Lower lobe of right lung (tissue), 2 donors: Measurements from ENCODE around the gene DNAJB12. TPM values are rescaled to one million over a fixed set of nuclear protein-coding genes. Genes with fewer than 3 reads are reported as not detected.

Experiments
- ATAC-seq, 2 donors: fragments of 200-7000 bp; cut with Tn5 transposase; one replicate each; pipeline ENCODE4 v1.9.1; 2020 to 2022; ENCODE audit warnings: mild to moderate bottlenecking in 2 of 2, moderate library complexity in 2 of 2
- DNase-seq: peaks from one replicate; pipeline ENCODE4 v3.0.0-alpha.2; 2020
- H3K27ac ChIP-seq: fragments of 200-600 bp; one replicate; pipeline ENCODE4 v1.8.0; 2022
- H3K27me3 ChIP-seq: fragments of 200-600 bp; one replicate; pipeline ENCODE4 v1.8.0; 2022; ENCODE audit warnings: low read depth
- H3K36me3 ChIP-seq: fragments of 200-600 bp; one replicate; pipeline ENCODE4 v1.8.0; 2022; ENCODE audit warnings: mild to moderate bottlenecking
- H3K4me1 ChIP-seq: fragments of 200-600 bp; one replicate; pipeline ENCODE4 v1.8.0; 2022
- H3K4me3 ChIP-seq: fragments of 200-600 bp; one replicate; pipeline ENCODE4 v1.8.0; 2022; ENCODE audit warnings: mild to moderate bottlenecking
- H3K9me3 ChIP-seq: fragments of 200-600 bp; one replicate; pipeline ENCODE4 v1.8.0; 2022
- CTCF ChIP-seq: fragments of 200-600 bp; IDR thresholded peaks from one replicate; pipeline ENCODE4 v1.8.0; 2022; ENCODE audit warnings: antibody characterized with exemption, mild to moderate bottlenecking
- intact Hi-C: fragments of 100-400 bp; cut with DNase I; formaldehyde crosslinking; loops from one replicate; pipeline ENCODE4 v1.11.0; 2022
- total RNA-seq: library from RNA; stranded (reverse); fragmentation: NEBNext Ultra II Directional; extraction: Animal tissue kit (Norgen Biotek cat#: 25700); gene quantifications from one replicate; pipeline ENCODE4 v1.2.1, GENCODE V29; 2021
- donor health status: DM: no; HTN: yes; CAD: no; lungs with severe emphysema.

Gene DNAJB12
- total RNA-seq, 1 donor from 2014 or later = 44.7 TPM

- DNase-seq (no peak), ATAC-seq (peak; percentile 56 to 58)
- no peaks in the 10 kb centered on the region for H3K4me1 ChIP-seq
- H3K9me3 ChIP-seq = no peaks in the 10 kb centered on the region
- peaks cover 20% of the 10 kb centered on the region for H3K36me3 ChIP-seq
- no peak for TF ChIP-seq CTCF
- no peak overlapping the region for H3K27ac ChIP-seq
- H3K4me3 ChIP-seq = no peak overlapping the region
- no peaks in the 10 kb centered on the region for H3K27me3 ChIP-seq
- intact Hi-C loops = no loop called here
These were observed 20.9 kb upstream of the DNAJB12 start for GRCh38 chr10:72375585-72375984.

- no peak for DNase-seq
- no peaks in the 10 kb centered on the region for H3K9me3 ChIP-seq
- H3K36me3 ChIP-seq = peaks cover 24% of the 10 kb centered on the region
- intact Hi-C loops = no loop called here
- TF ChIP-seq CTCF = no peak
- H3K4me1 ChIP-seq = no peaks in the 10 kb centered on the region
- H3K27ac ChIP-seq = no peak overlapping the region
- no peak overlapping the region for H3K4me3 ChIP-seq
- ATAC-seq = no peak
- H3K27me3 ChIP-seq = no peaks in the 10 kb centered on the region
These were observed 20.5 kb upstream of the DNAJB12 start for GRCh38 chr10:72375173-72375572.

GRCh38 chr10:72370201-72370722, 15.5 kb upstream of the DNAJB12 start:
- TF ChIP-seq CTCF = no peak
- Histone ChIP-seq H3K36me3 (peaks cover 53% of the 10 kb centered on the region), H3K9me3 (no peaks in the 10 kb centered on the region), H3K27me3 (no peaks in the 10 kb centered on the region), H3K4me1 (no peaks in the 10 kb centered on the region), H3K27ac (no peak overlapping the region), H3K4me3 (no peak overlapping the region)
- peak; percentile 65 to 69 for ATAC-seq
- DNase-seq = no peak
- intact Hi-C loops = no loop called here

GRCh38 chr10:72367301-72367960, 12.7 kb upstream of the DNAJB12 start:
- no peaks in the 10 kb centered on the region for H3K27me3 ChIP-seq
- H3K9me3 ChIP-seq = no peaks in the 10 kb centered on the region
- H3K36me3 ChIP-seq = peaks cover 42% of the 10 kb centered on the region
- no peak overlapping the region for H3K27ac ChIP-seq
- peaks cover 13% of the 10 kb centered on the region for H3K4me1 ChIP-seq
- ATAC-seq (no peak), DNase-seq (no peak)
- intact Hi-C loops = loop anchor here (10.0 kb wide), 1 partner anchor 467 kb away; no protein-coding TSS in a partner anchor
- no peak overlapping the region for H3K4me3 ChIP-seq
- no peak for TF ChIP-seq CTCF

- DNase-seq = no peak
- Histone ChIP-seq H3K9me3 (no peaks in the 10 kb centered on the region), H3K27me3 (no peaks in the 10 kb centered on the region), H3K36me3 (peaks cover 35% of the 10 kb centered on the region), H3K4me3 (no peak overlapping the region), H3K4me1 (peaks cover 13% of the 10 kb centered on the region), H3K27ac (peak overlapping the region; percentile 46)
- no peak for ATAC-seq
- intact Hi-C loops = loop anchor here (10.0 kb wide), 1 partner anchor 470 kb away; no protein-coding TSS in a partner anchor
- TF ChIP-seq CTCF = no peak
These were observed 10.6 kb upstream of the DNAJB12 start for GRCh38 chr10:72365106-72365895.
